Sigmoid colon (tissue), 4 donors: Measurements from ENCODE around the gene GADD45GIP1.

Source experiments
- CTCF ChIP-seq, 4 experiments: fragments of 450-650 bp in 3 of 4; fragments of 200-600 bp in 1 of 4; IDR thresholded peaks; one replicate each; pipeline ENCODE4 v1.5.1; 2016 to 2019; ENCODE audit warnings: antibody characterized with exemption in 4 of 4, mild to moderate bottlenecking in 3 of 4, moderate library complexity in 2 of 4
- EP300 ChIP-seq, 4 donors: sonication (generic); formaldehyde crosslinking; IDR thresholded peaks; one replicate each; pipeline ENCODE4 v1.6.1; 2017; ENCODE audit warnings: antibody characterized with exemption in 4 of 4

DNA sequence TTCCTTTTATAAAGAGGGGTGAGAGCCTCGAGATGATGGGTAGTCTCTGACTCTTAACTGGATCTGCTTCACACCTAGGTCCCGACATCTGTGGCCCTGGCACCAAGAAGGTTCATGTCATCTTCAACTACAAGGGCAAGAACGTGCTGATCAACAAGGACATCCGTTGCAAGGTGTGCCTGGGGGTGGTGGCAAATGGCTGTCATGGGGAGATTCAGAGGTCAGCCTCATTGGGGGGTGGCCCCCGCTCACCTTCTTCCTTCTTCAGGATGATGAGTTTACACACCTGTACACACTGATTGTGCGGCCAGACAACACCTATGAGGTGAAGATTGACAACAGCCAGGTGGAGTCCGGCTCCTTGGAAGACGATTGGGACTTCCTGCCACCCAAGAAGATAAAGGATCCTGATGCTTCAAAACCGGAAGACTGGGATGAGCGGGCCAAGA, 17.0 kb downstream of the GADD45GIP1 start:
- TF ChIP-seq CTCF (IDR thresholded peaks at IDR 0.05) (no peak), EP300 (IDR thresholded peaks at IDR 0.05) (no peak)
